Hematopoietic multipotent progenitor cell (in vitro differentiated cells): ENCODE data around the gene SBK2. TPM values are rescaled to one million over a fixed set of nuclear protein-coding genes. Genes with fewer than 3 reads are reported as not detected.
"Not testable (repeated sequence)": the region's sequence is repeated elsewhere in the genome, so short reads cannot be mapped to it uniquely, and the experiment has no call there.

Source experiments
- DNase-seq, 3 donors: peaks; one replicate each; pipeline ENCODE4 v3.0.0-alpha.2; 2011 to 2015; ENCODE audit warnings: low read depth in 2 of 3, low spot score in 2 of 3
- total RNA-seq: library from RNA; depleted of rRNA; stranded (reverse); fragments of >200 nt; gene quantifications from one replicate; pipeline ENCODE4 v1.2.3, GENCODE V29; 2012

The SBK2 gene, protein sequence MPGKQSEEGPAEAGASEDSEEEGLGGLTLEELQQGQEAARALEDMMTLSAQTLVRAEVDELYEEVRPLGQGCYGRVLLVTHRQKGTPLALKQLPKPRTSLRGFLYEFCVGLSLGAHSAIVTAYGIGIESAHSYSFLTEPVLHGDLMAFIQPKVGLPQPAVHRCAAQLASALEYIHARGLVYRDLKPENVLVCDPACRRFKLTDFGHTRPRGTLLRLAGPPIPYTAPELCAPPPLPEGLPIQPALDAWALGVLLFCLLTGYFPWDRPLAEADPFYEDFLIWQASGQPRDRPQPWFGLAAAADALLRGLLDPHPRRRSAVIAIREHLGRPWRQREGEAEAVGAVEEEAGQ
- total RNA-seq, result under 0.01 TPM

- DNase-seq, result peak in 2 of 3 donors; percentile 38 to 46
These were observed at the start of gene SBK2 for GRCh38 chr19:55536951-55537740. SBK2 (minus strand) TSS chr19:55537133; CDS start chr19:55536294, 839 bp downstream.

DNA sequence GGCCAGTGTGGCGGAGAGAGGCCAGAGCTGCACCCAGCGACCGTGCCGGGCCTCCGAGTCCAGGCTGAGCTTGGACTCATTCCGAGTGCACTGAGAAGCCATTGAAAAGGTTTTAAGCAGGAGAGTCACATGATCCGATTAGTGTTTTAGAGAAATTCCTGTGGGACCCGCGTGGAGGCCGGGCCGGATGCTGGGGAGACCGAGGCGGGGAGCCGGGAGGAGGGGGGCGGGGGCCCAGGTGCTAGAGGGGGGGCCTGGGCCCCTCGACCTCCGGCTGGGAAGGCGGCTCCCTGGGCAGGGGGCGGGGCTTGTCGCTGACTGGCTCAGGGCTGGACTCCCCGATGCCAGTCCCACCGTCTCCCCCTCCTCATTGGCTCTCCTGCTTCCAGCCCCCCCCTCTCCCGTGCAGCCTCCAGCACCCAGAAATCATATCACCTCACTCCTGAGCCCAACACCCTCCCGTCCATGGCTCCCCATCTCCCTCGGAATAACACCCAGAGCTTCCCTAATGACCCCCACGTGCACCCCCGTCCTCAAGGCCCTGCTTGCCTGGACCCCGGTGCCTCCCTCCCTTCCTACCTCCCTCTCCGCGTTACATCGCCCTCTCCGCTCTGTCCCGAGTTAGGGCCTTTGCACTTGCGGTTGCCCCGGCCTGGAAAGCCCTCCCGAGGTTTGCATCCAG lies 48.9 kb upstream of the SBK2 start:
- DNase-seq, result peak in 2 of 3 donors; percentile 67 to 71

GRCh38 chr19:55584871-55585270 lies 47.9 kb upstream of the SBK2 start:
- DNase-seq, result no peak

GRCh38 chr19:55583897-55584296 lies 47.0 kb upstream of the SBK2 start:
- not testable (repeated sequence) for DNase-seq

- not testable (repeated sequence) for DNase-seq
These were observed 45.4 kb upstream of the SBK2 start for GRCh38 chr19:55582284-55582683.

GRCh38 chr19:55581823-55582223 lies 44.9 kb upstream of the SBK2 start:
- DNase-seq, result no peak

DNA sequence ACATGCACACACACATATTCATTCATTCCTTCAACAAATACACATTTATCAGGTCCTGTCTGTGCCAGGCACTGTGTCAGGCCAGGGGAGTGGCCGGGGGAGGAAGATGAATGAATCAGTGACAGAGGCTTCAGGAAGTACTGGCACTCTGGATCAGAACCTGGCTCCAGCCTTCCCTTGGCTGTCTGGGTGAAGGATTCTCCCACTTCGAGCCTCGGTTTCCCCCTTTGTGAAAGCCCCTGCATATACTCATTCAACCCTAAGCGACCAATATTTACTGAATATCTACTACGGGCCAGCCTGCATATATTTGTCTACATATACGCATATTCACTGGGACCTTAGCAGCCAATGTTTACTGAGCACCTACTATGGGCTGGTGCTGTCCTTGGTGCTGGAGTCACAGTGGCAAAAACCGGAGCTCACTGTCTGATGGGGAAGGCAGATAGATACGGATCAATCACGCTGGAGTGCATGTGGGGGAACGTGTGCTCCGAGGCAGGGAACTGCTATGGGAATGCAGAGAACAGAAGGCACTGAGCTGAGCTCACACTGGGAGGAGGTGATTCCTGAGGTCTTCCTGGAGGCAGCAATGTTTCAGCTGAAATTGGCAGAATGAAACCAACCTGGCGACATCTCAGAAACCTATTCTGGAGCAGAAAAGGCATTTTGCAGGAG lies 44.4 kb upstream of the SBK2 start:
- no peak for DNase-seq

- DNase-seq, result peak in 2 of 3 donors; percentile 81 to 83
These were observed 43.8 kb upstream of the SBK2 start, which contains the start of gene ZNF579 for GRCh38 chr19:55580628-55581144. ZNF579 (minus strand) TSS chr19:55580848; CDS start chr19:55579639, 1,209 bp downstream.

DNA sequence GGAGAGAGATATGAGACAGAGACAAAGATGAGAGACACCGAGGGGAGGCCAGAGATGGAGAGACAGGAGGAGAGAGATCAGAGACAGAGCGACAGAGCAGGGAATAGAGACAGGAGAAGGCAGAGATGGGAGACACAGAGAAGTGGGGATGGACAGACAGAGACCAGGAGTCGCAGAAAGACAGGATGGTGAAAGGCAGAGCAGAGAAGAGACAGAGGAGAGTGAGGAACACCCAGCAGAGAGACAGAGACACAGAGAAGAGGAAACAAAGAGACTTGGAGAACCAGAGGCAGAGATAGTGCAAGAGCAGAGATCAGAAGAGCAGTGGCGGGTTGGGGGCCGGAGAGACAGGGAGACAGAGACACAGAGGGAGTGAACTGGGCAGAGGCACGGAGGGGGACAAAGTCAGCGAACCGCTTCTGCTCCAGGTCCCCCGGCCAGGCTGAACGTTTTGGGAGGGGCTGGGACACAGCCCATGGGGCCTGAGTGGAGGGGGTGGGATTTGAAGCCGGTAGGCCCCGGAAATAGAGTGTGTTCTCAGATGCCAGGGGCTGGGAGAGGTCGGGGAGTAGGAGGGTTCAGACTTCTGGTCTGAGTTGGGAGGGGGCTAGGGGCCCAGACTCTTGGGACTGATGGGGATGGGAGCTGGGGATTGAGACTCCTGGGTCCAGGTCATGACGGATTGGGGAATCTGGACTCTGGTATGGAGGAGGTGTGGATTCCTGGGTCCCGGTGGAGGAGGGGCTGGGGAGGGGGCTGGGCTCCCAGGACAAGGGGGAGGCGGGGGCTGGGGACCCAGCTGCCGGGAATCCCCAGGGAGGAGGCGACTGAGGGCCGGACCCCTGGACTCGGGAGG lies 43.1 kb upstream of the SBK2 start:
- DNase-seq, result no peak

DNA sequence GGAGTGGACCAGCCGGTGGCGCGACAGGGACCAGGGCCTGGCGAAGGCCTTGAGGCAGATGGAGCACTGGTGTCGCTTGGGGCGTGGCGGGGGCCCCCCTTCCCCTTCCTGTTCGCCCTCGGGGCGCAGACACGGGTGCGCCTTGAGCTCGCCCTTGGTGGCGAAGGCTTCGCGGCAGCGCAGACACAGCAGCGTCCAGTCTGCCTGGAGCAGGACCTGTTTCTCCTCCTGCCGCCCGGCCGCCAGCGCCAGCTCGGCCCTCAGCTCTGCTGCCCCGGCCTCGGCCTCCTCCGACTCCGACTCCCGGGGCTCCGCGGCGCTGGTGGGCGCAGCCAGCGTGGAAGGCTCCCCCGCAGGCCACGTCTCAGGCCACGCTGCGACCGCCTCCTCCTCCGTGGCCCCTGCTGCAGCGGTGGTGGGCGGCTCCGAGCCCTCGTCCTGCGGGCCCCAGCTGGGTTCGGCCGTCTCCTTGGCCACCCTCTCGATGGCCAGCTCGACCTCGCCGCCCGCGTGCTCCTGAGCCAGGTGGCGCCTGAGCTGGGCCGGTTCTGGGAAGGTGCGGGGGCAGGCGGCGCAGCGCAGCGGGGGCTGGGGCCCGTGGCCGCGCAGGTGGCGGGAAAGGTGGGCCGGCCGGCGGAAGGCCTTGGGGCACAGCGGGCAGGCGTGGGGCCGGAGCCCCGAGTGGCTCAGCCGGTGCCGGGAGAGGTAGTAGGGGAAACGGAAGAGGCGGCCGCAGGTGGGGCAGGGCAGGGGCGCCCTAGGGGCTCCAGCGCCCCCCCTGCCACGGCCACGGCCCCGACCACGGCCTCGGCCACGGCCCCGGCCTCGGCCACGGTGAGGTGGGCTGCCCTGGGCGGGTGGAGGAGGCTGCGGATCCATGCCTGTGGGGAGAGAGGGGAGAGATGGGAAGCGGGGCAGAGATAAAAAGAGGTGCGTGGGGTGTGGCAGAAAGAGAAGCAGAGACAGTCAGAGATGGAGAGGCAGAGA lies 42.1 kb upstream of the SBK2 start:
- no peak for DNase-seq

- no peak for DNase-seq
These were observed 41.3 kb upstream of the SBK2 start for GRCh38 chr19:55578031-55578760.

- DNase-seq, result no peak
These were observed 39.8 kb upstream of the SBK2 start for GRCh38 chr19:55576746-55577145.

DNA sequence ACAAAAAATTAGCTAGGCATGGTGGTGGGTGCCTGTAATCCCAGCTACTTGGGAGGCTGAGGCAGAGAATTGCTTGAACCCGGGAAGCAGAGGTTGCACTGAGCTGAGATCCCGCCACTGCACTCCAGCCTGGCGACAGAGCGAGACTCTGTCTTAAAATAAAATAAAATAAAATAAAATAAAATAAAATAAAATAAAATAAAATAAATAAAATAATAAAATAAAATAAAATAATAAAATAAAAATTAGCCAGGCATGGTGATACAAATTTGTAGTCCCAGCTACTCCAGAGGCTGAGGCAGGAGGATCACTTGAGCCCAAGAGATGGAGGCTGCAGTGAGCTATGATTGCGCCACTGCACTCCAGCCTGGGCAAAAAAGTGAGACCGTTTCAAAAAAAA lies 37.0 kb upstream of the SBK2 start:
- DNase-seq, result not testable (repeated sequence)

DNA sequence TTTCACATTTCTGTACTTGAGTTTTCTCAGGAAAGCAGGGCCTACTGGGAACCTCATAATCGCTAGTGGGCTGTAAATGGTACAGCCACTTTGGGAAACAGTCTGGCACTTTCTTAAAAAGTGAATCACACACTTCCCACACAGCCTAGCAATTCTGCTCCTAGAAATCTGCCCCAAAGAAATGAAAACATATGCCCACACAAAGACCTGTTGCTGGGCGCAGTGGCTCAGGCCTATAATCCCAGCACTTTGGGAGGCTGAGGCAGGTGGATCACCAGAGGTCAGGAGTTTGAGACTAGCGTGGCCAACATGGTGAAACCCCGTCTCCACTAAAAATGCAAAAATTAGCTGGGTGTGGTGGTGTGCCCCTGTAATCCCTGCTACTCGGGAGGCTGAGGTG lies 32.5 kb upstream of the SBK2 start:
- not testable (repeated sequence) for DNase-seq

GRCh38 chr19:55567708-55568328 lies 30.9 kb upstream of the SBK2 start:
- no peak for DNase-seq

DNA sequence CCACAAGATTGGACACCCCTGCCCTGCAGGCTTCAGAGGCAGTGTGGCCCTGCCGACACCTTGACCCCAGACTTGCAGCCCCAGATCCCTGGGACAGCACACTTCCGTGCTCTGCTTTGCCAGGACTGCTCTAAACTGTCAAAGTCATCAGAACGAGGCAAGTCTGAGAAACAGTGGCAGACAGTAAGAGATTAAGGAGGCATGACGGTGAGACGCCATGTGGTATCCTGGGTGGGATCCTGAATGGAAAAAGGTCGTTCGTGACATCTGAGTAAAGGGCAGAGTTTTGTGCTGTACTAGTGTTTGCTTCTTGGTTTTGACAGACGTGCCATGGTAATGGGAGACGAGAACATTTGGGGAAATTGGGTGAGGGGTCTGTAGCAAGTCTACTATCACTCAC lies 29.9 kb upstream of the SBK2 start:
- no peak for DNase-seq

DNA sequence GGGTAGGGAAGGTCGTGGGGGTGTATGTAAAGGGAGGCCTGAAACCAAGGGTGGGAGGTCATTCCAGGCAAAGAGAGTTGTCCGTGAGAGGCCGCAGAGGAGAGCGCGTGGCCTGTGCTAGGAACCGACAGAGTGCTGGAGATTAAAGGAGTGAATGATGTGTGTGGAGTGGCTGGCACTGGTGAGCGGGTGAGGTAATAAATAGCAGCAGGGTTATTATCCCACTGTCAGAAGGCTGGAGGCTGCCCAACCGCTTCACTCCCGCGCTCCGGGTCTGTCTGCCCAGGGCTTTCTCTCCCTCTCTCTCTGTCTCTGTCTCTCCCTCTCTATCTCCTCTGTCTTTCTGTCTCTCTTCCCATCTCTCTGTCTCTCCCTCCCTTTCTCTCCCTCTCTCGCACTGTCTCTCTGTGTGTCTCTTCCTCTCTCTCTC lies 26.3 kb upstream of the SBK2 start:
- DNase-seq, result no peak
